ENCODE data around the gene ATP2A3. TPM values are rescaled to one million over a fixed set of nuclear protein-coding genes. Genes with fewer than 3 reads are reported as not detected.

Gene ATP2A3
- total RNA-seq, 6 experiments from 2014 or later, result 1.5 to 4.3 (median 2.3) TPM

- 47% methylated on average over 6 of the region's 9 CpGs for WGBS (ENCODE audit: insufficient coverage, low coverage, low lambda C conversion rate, missing lambda C conversion rate)
- ATAC-seq, result no peak
These were observed 76.4 kb downstream of the ATP2A3 start for GRCh38 chr17:3887804-3888203.

GRCh38 chr17:3887394-3887793, 76.8 kb downstream of the ATP2A3 start:
- Histone ChIP-seq H3K9me3 (no peaks in the 10 kb centered on the region), H3K27me3 (no peaks in the 10 kb centered on the region), H3K36me3 (no peaks in the 10 kb centered on the region), H3K27ac (peak overlapping the region in 2 of 3 donors; percentile 47 to 67), H3K4me3 (no peak overlapping the region), H3K4me1 (peaks cover 0 to 6% (median 0%) of the 10 kb centered on the region in 4 donors)
- DNase-seq, result no peak
- intact Hi-C loops (cut with DNase I), result no loop called here
- ATAC-seq, result no peak
- WGBS (ENCODE audit: insufficient coverage, low coverage, low lambda C conversion rate, missing lambda C conversion rate), result 53% methylated on average over 2 of the region's 2 CpGs
- TF ChIP-seq POLR2A (IDR thresholded peaks at IDR 0.05) (no peak), CTCF (IDR thresholded peaks at IDR 0.05) (no peak)

More at GRCh38 chr17:3887804-3888203, 76.4 kb downstream of the ATP2A3 start:
- no peak overlapping the region for H3K4me3 ChIP-seq
- no peaks in the 10 kb centered on the region for H3K9me3 ChIP-seq
- intact Hi-C loops (cut with DNase I), result no loop called here
- H3K27ac ChIP-seq, result peak overlapping the region in 1 of 3 donors; percentile 47
- peaks cover 0 to 8% (median 0%) of the 10 kb centered on the region in 4 donors for H3K4me1 ChIP-seq
- DNase-seq, result no peak
- H3K36me3 ChIP-seq, result no peaks in the 10 kb centered on the region
- TF ChIP-seq POLR2A (IDR thresholded peaks at IDR 0.05) (no peak), CTCF (IDR thresholded peaks at IDR 0.05) (no peak)
- H3K27me3 ChIP-seq, result no peaks in the 10 kb centered on the region

GRCh38 chr17:3886776-3887175, 77.5 kb downstream of the ATP2A3 start:
- Histone ChIP-seq H3K36me3 (no peaks in the 10 kb centered on the region), H3K9me3 (no peaks in the 10 kb centered on the region), H3K27ac (peak overlapping the region in 2 of 3 donors; percentile 47 to 67), H3K27me3 (no peaks in the 10 kb centered on the region), H3K4me1 (peaks cover 0 to 3% (median 0%) of the 10 kb centered on the region in 4 donors), H3K4me3 (no peak overlapping the region)
- ATAC-seq (peak; percentile 61 to 76 (median 66)), DNase-seq (peak in 2 of 3 donors; percentile 42 to 63)
- TF ChIP-seq POLR2A (IDR thresholded peaks at IDR 0.05) (no peak), CTCF (IDR thresholded peaks at IDR 0.05) (no peak)
- WGBS (ENCODE audit: insufficient coverage, low coverage, low lambda C conversion rate, missing lambda C conversion rate), result 20% methylated on average over 1 of the region's 10 CpGs
- intact Hi-C loops (cut with DNase I), result no loop called here

GRCh38 chr17:3885970-3886369, 78.3 kb downstream of the ATP2A3 start:
- Histone ChIP-seq H3K27ac (no peak overlapping the region), H3K9me3 (no peaks in the 10 kb centered on the region), H3K27me3 (no peaks in the 10 kb centered on the region), H3K4me1 (peaks cover 0 to 3% (median 0%) of the 10 kb centered on the region in 4 donors), H3K36me3 (no peaks in the 10 kb centered on the region), H3K4me3 (no peak overlapping the region)
- TF ChIP-seq POLR2A (IDR thresholded peaks at IDR 0.05) (no peak), CTCF (IDR thresholded peaks at IDR 0.05) (no peak)
- WGBS (ENCODE audit: insufficient coverage, low coverage, low lambda C conversion rate, missing lambda C conversion rate), result no CpG with 5 or more reads among the region's 4 CpGs
- no peak for DNase-seq
- peak in 1 of 4 donors; percentile 11 for ATAC-seq
- intact Hi-C loops (cut with DNase I), result no loop called here

- intact Hi-C loops (cut with DNase I), result no loop called here
- Histone ChIP-seq H3K36me3 (no peaks in the 10 kb centered on the region), H3K27ac (no peak overlapping the region), H3K9me3 (no peaks in the 10 kb centered on the region), H3K27me3 (no peaks in the 10 kb centered on the region), H3K4me1 (peaks cover 0 to 3% (median 0%) of the 10 kb centered on the region in 4 donors), H3K4me3 (no peak overlapping the region)
- TF ChIP-seq CTCF (IDR thresholded peaks at IDR 0.05), result no peak
- no peak for TF ChIP-seq POLR2A (IDR thresholded peaks at IDR 0.05)
- no CpG with 5 or more reads among the region's 14 CpGs for WGBS (ENCODE audit: insufficient coverage, low coverage, low lambda C conversion rate, missing lambda C conversion rate)
- DNase-seq (no peak), ATAC-seq (peak in 1 of 4 donors; percentile 11)
These were observed 79.0 kb downstream of the ATP2A3 start for GRCh38 chr17:3885271-3885670.
